HUES6 (cell line): ENCODE results near the gene CD14.
"Not testable (repeated sequence)": the region's sequence is repeated elsewhere in the genome, so short reads cannot be mapped to it uniquely, and the experiment has no call there.

Experiments
- H3K27ac ChIP-seq: 2 replicates; pipeline ENCODE4 v1.7.0; 2013; ENCODE audit warnings: low read depth, mild to moderate bottlenecking, low read length, inconsistent platforms
- H3K27me3 ChIP-seq: 2 replicates; pipeline ENCODE4 v1.6.1; 2013; ENCODE audit warnings: low read length; ENCODE audit not compliant: control insufficient read depth, insufficient read depth
- H3K36me3 ChIP-seq: 2 replicates; pipeline ENCODE4 v1.6.1; 2013; ENCODE audit warnings: low read length; ENCODE audit not compliant: control insufficient read depth, insufficient read depth
- H3K4me1 ChIP-seq: 2 replicates; pipeline ENCODE4 v1.6.1; 2013; ENCODE audit warnings: low read length; ENCODE audit not compliant: control insufficient read depth, insufficient read depth
- H3K4me3 ChIP-seq: 2 replicates; pipeline ENCODE4 v1.5.1; 2013; ENCODE audit warnings: low read depth, low read length
- H3K9ac ChIP-seq: one replicate; pipeline ENCODE4 v1.6.1; 2013; ENCODE audit warnings: mild to moderate bottlenecking, low read length
- H3K9me3 ChIP-seq: 2 replicates; pipeline ENCODE4 v1.6.1; 2013; ENCODE audit warnings: low read depth, low read length; ENCODE audit not compliant: control insufficient read depth, insufficient read depth

Gene CD14

DNA sequence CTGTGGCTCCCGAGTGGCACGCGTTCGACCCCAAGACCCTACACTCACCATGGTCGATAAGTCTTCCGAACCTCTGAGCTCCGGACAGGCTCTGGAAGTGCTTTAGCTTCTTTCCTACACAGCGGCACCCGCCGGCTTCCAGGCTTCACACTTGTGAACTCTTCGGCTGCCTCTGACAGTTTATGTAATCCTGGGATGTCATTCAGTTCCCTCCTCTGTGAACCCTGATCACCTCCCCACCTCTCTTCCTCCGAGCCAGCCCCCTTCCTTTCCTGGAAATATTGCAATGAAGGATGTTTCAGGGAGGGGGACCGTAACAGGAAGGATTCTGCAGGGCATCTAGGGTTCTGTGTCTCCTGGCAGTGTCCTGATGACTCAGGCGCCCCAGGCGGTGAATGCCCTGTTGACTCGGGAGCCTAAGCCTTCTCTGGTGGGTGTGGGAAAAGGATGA lies at the start of gene CD14:
TSS of gene CD14 (minus strand) at position 155 of the 451 bp plus-strand sequence. CDS start at position 51, 104 bp downstream.
- H3K27ac ChIP-seq = no peak within 1 kb of the TSS
- H3K27me3 ChIP-seq = peaks cover 38% of the 10 kb centered on the region
- H3K9me3 ChIP-seq = peaks cover 12% of the 10 kb centered on the region
- H3K9ac ChIP-seq = no peak within 1 kb of the TSS
- peaks cover 3% of the 10 kb centered on the region; the same call in 1 of the 2 replicates for H3K4me1 ChIP-seq
- no peaks in the 10 kb centered on the region for H3K36me3 ChIP-seq
- peak within 1 kb of the TSS; percentile 63 for H3K4me3 ChIP-seq

DNA sequence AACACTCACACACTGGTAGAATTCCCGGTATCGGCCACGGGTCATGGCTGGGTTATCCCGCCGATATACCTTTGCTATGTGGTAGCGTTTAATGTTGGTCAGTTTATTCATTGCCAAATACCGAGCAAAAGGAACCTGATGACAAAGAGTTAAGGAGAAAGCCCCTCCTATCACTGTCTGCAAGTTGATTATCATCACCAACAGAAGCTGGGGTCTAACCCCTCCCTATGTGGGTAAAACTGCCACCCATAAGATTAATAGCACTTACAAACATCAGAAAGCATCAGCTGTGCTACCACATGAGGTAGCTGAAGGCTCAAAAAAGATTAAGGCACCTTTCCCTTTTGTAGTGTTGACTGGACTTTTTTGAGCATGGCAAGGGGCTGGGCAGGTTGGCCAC lies 46.0 kb upstream of the CD14 start:
- Histone ChIP-seq H3K4me1 (no peaks in the 10 kb centered on the region), H3K27me3 (no peaks in the 10 kb centered on the region), H3K36me3 (peaks cover 74% of the 10 kb centered on the region), H3K27ac (no peak overlapping the region), H3K4me3 (no peak overlapping the region), H3K9ac (no peak overlapping the region), H3K9me3 (no peaks in the 10 kb centered on the region)

- Histone ChIP-seq H3K9me3 (no peaks in the 10 kb centered on the region), H3K27ac (no peak overlapping the region), H3K27me3 (no peaks in the 10 kb centered on the region), H3K4me1 (no peaks in the 10 kb centered on the region), H3K9ac (no peak overlapping the region), H3K4me3 (no peak overlapping the region), H3K36me3 (peaks cover 81% of the 10 kb centered on the region)
Measured at GRCh38 chr5:140677947-140678346, 45.0 kb upstream of the CD14 start.

- Histone ChIP-seq H3K36me3 (peaks cover 85% of the 10 kb centered on the region), H3K4me1 (0 out of 2 replicates have a peak, but pooled peaks cover 4% of the 10 kb centered on the region), H3K9me3 (no peaks in the 10 kb centered on the region), H3K4me3 (no peak overlapping the region), H3K27ac (no peak overlapping the region), H3K27me3 (no peaks in the 10 kb centered on the region), H3K9ac (no peak overlapping the region)
Measured at GRCh38 chr5:140674629-140675028, 41.7 kb upstream of the CD14 start.

DNA sequence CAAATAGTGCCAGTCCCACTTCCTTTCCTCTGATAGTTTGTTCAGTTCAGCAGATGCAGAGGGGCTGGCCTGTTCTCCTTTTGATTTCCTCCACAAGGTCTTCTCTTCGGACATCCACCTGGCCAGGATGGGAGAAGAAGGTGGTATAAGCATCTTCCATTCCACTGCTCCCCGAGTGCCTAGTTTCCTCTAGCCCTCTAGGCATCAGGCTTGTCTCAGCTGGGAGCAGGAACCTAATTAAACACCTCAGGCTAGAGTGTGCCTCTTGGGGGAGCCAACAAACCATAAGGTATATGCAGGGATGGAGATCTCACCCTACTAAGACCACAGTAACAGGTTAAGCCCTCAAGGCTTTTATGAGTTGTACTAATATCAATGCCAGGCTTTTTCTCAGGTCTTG lies 41.2 kb upstream of the CD14 start:
- H3K9me3 ChIP-seq = no peaks in the 10 kb centered on the region
- no peak overlapping the region for H3K4me3 ChIP-seq
- H3K9ac ChIP-seq = no peak overlapping the region
- no peak overlapping the region for H3K27ac ChIP-seq
- H3K27me3 ChIP-seq = no peaks in the 10 kb centered on the region
- H3K4me1 ChIP-seq = 0 out of 2 replicates have a peak, but pooled peaks cover 4% of the 10 kb centered on the region
- peaks cover 85% of the 10 kb centered on the region for H3K36me3 ChIP-seq

DNA sequence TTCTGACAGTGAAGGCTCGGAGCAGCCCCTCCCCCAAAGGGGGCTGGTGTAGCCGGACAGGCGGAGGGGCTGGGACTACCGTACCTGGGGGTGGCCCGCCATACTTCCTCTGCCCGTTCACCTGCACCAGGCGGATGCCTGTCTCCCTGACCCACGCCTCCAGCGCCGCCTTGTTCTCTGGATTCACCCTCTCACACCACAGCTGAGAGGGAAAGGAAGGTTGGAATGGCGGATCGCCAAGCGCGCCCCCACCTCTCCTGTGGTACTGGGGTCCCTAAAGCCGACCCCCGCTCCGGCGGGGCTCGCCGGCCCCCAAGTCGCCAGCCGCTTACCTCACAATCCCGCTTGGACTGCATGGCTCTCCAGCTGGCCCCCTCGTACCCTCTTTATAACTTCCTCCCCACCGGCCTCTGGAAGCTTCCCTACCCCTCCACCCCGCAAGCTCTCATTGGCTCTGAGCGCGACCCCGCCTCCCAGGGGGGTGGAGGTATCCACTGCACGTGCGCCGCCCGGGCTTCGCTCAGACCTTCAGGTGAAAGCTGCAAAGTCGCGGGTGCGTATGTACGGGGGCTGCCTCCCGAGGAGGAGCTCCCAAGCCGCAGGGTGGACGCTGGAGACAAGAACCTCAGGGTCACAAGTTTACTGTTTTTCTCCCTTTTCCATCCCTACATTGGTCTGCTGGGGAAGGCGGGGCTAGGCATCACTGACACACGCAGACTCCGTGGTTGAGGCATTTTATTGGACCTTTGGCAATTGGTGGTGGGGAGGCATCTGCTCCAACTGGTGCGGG lies 40.4 kb upstream of the CD14 start, which contains the start of gene DND1:
TSS of gene DND1 (minus strand) at position 390 of the 790 bp plus-strand sequence. CDS start at position 356, 34 bp downstream.
- Histone ChIP-seq H3K36me3 (peaks cover 88% of the 10 kb centered on the region), H3K4me3 (peak within 1 kb of the TSS; percentile 45), H3K27me3 (no peaks in the 10 kb centered on the region)

GRCh38 chr5:140672455-140673186 lies 39.6 kb upstream of the CD14 start:
- Histone ChIP-seq H3K9ac (peak overlapping the region; percentile 26), H3K4me1 (0 out of 2 replicates have a peak, but pooled peaks cover 4% of the 10 kb centered on the region), H3K9me3 (no peaks in the 10 kb centered on the region), H3K36me3 (peaks cover 88% of the 10 kb centered on the region), H3K27ac (0 out of 2 replicates have a peak overlapping the region, but pooled peaks have one; percentile 50), H3K4me3 (peak overlapping the region; percentile 45), H3K27me3 (no peaks in the 10 kb centered on the region)

More for the DNA sequence above, 40.4 kb upstream of the CD14 start, which contains the start of gene DND1:
- Histone ChIP-seq H3K9ac (peak within 1 kb of the TSS; percentile 26), H3K9me3 (no peaks in the 10 kb centered on the region), H3K4me1 (0 out of 2 replicates have a peak, but pooled peaks cover 4% of the 10 kb centered on the region), H3K27ac (0 out of 2 replicates have a peak within 1 kb of the TSS, but pooled peaks have one; percentile 50)

- no peak overlapping the region for H3K4me3 ChIP-seq
- no peaks in the 10 kb centered on the region for H3K9me3 ChIP-seq
- no peaks in the 10 kb centered on the region for H3K27me3 ChIP-seq
- H3K27ac ChIP-seq = no peak overlapping the region
- 0 out of 2 replicates have a peak, but pooled peaks cover 4% of the 10 kb centered on the region for H3K4me1 ChIP-seq
- peaks cover 82% of the 10 kb centered on the region for H3K36me3 ChIP-seq
- H3K9ac ChIP-seq = no peak overlapping the region
Measured at GRCh38 chr5:140671472-140672125, 38.6 kb upstream of the CD14 start.

DNA sequence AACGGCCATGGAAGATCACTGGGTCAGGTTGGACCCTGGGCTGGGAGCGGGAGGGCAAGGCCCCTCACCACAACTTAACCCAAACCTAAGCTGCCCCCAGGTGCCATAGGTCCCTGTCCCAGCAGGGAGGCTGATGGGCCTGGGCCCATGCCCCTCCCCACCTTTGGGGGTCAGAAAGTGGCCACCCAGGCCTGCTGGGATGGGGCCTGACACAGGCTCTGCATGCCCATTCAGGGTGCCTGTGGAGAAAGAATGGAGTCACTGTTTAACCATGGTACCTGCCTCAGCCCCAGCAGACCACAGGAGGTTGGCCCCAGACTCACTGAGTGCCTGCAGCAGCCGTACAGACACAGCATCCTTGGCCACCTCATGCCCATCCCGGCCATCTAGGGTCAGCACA lies 38.1 kb upstream of the CD14 start:
- not testable (repeated sequence) for H3K4me1 ChIP-seq, H3K27ac ChIP-seq, H3K9me3 ChIP-seq, H3K4me3 ChIP-seq, H3K9ac ChIP-seq, H3K27me3 ChIP-seq
- peaks cover 76% of the 10 kb centered on the region for H3K36me3 ChIP-seq

- H3K9me3 ChIP-seq = no peaks in the 10 kb centered on the region
- peaks cover 59% of the 10 kb centered on the region for H3K36me3 ChIP-seq
- H3K9ac ChIP-seq = peak within 1 kb of the TSS; percentile 81
- H3K27ac ChIP-seq = no peak within 1 kb of the TSS; the same call in 1 of the 2 replicates
- H3K27me3 ChIP-seq = no peaks in the 10 kb centered on the region
- no peaks in the 10 kb centered on the region for H3K4me1 ChIP-seq
- H3K4me3 ChIP-seq = peak within 1 kb of the TSS; percentile 64
Measured at GRCh38 chr5:140664359-140665119, 31.6 kb upstream of the CD14 start, which contains the start of gene WDR55. Gene WDR55, plus strand, starts transcription at chr5:140664904. Its CDS starts 9 bp downstream, at chr5:140664913.
